Neural cell (in vitro differentiated cells): ENCODE results near the gene CABLES2.

Experiments used
- CTCF ChIP-seq: fragments of 450-650 bp; IDR thresholded peaks from 2 replicates; pipeline ENCODE4 v1.5.1; 2014; ENCODE audit warnings: antibody characterized with exemption, mild to moderate bottlenecking, moderate library complexity; ENCODE audit not compliant: poor library complexity, severe bottlenecking
- EP300 ChIP-seq: fragments of 450-650 bp; conservative IDR thresholded peaks from 2 replicates; pipeline ENCODE4 v1.6.1; 2014; ENCODE audit warnings: antibody characterized with exemption, mild to moderate bottlenecking, moderate library complexity; ENCODE audit not compliant: poor library complexity, severe bottlenecking
- MXI1 ChIP-seq: fragments of 450-650 bp; conservative IDR thresholded peaks from 2 replicates; pipeline ENCODE4 v1.6.1; 2014; ENCODE audit warnings: antibody characterized with exemption, mild to moderate bottlenecking; ENCODE audit not compliant: poor library complexity, severe bottlenecking
- POLR2AphosphoS5 ChIP-seq: IDR thresholded peaks from 2 replicates; pipeline ENCODE4 v1.6.1; 2012
- RAD21 ChIP-seq: fragments of 450-650 bp; conservative IDR thresholded peaks from 2 replicates; pipeline ENCODE4 v1.6.1; 2014; ENCODE audit warnings: antibody characterized with exemption, mild to moderate bottlenecking, moderate library complexity
- REST ChIP-seq: IDR thresholded peaks from 2 replicates; pipeline ENCODE4 v1.6.1; 2012; ENCODE audit warnings: borderline replicate concordance
- SMC3 ChIP-seq: fragments of 450-650 bp; conservative IDR thresholded peaks from 2 replicates; pipeline ENCODE4 v1.6.1; 2014; ENCODE audit warnings: antibody characterized with exemption, mild to moderate bottlenecking, moderate library complexity; ENCODE audit not compliant: poor library complexity
- TAF1 ChIP-seq: IDR thresholded peaks from 2 replicates; pipeline ENCODE4 v1.6.1; 2012; ENCODE audit warnings: low read depth

- TF ChIP-seq EP300 (no peak), CTCF (no peak), SMC3 (no peak), POLR2AphosphoS5 (no peak), RAD21 (no peak), TAF1 (no peak), MXI1 (no peak), REST (no peak)
Measured at GRCh38 chr20:62437496-62437895, 30.4 kb upstream of the CABLES2 start.
